ENCODE measurements around the gene ALKAL2. TPM values are rescaled to one million over a fixed set of nuclear protein-coding genes. Genes with fewer than 3 reads are reported as not detected.
A peak's percentile ranks its signal among the peaks of the same experiment; 100 is the strongest.
"Not testable (repeated sequence)": the region's sequence is repeated elsewhere in the genome, so short reads cannot be mapped to it uniquely, and the experiment has no call there.

ALKAL2 gene, protein sequence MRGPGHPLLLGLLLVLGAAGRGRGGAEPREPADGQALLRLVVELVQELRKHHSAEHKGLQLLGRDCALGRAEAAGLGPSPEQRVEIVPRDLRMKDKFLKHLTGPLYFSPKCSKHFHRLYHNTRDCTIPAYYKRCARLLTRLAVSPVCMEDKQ
- total RNA-seq: under 1 TPM; 0.44 to 0.53 TPM
- polyA plus RNA-seq (2013, experiment 1 of 2): 4.5 TPM
- 5.1 TPM for polyA plus RNA-seq (2013, experiment 2 of 2)
- long read RNA-seq, experiment 1, partial matches to known transcripts: 0 of 1 reads
- long read RNA-seq, experiment 1, other reads (novel, unspliced or antisense): 0 of 1 reads
- long read RNA-seq, experiment 2, partial matches to known transcripts: 1 of 2 reads
- long read RNA-seq, experiment 2, other reads (novel, unspliced or antisense): 1 of 2 reads
- long read RNA-seq, experiment 3: 0 reads
- long read RNA-seq, experiment 4: 0 reads

GRCh38 chr2:287911-288757 lies at the start of gene ALKAL2:
Gene ALKAL2 (minus strand): TSS chr2:288091. CDS start chr2:287835, 256 bp downstream.
- TF ChIP-seq CTCF (conservative IDR thresholded peaks at IDR 0.05): no peak
- Histone ChIP-seq H3K4me1 (ENCODE audit: control insufficient read depth, insufficient read depth, low read length) (peaks cover 16% of the 10 kb centered on the region), H3K9ac (ENCODE audit: extremely low read depth, low read length, poor library complexity, severe bottlenecking) (peak within 1 kb of the TSS; percentile 11), H3K27me3 (ENCODE audit: control insufficient read depth, insufficient read depth, low read length, poor library complexity, severe bottlenecking) (peaks cover 63% of the 10 kb centered on the region), H3K9me3 (ENCODE audit: control insufficient read depth, low read length) (no peaks in the 10 kb centered on the region), H3K36me3 (ENCODE audit: control insufficient read depth, insufficient read depth, low read length) (no peaks in the 10 kb centered on the region), H3K4me3 (ENCODE audit: low read length) (peak within 1 kb of the TSS; percentile 55), H3K27ac (ENCODE audit: low read depth, low read length) (no peak within 1 kb of the TSS)
- Mint-ChIP-seq H3K27me3 (ENCODE audit: insufficient read depth) (peaks cover 61% of the 10 kb centered on the region), H3K4me1 (peaks cover 41% of the 10 kb centered on the region), H3K36me3 (ENCODE audit: low read depth) (no peaks in the 10 kb centered on the region), H3K4me3 (peak within 1 kb of the TSS; percentile 49), H3K9me3 (no peaks in the 10 kb centered on the region), H3K27ac (no peak within 1 kb of the TSS)
- WGBS, 2 experiments (ENCODE audit: insufficient coverage in 1 of 2, insufficient read length in 1 of 2): 1% methylated on average over 58 to 127 of the region's 128 CpGs
- peak; percentile 77 for DNase-seq

- not testable (repeated sequence) for H3K4me1 ChIP-seq (ENCODE audit: control insufficient read depth, insufficient read depth, low read length); H3K4me1 Mint-ChIP-seq; H3K36me3 Mint-ChIP-seq (ENCODE audit: low read depth)
These were observed 49.1 kb upstream of the ALKAL2 start for GRCh38 chr2:336949-337348.

GRCh38 chr2:336360-336759 lies 48.5 kb upstream of the ALKAL2 start:
- Histone ChIP-seq H3K4me3 (ENCODE audit: low read length) (no peak overlapping the region), H3K9me3 (ENCODE audit: control insufficient read depth, low read length) (peaks cover 15% of the 10 kb centered on the region), H3K9ac (ENCODE audit: extremely low read depth, low read length, poor library complexity, severe bottlenecking) (no peak overlapping the region), H3K27ac (ENCODE audit: low read depth, low read length) (no peak overlapping the region), H3K36me3 (ENCODE audit: control insufficient read depth, insufficient read depth, low read length) (no peaks in the 10 kb centered on the region), H3K27me3 (ENCODE audit: control insufficient read depth, insufficient read depth, low read length, poor library complexity, severe bottlenecking) (no peaks in the 10 kb centered on the region), H3K4me1 (ENCODE audit: control insufficient read depth, insufficient read depth, low read length) (no peaks in the 10 kb centered on the region)
- WGBS, 2 experiments (ENCODE audit: insufficient coverage in 1 of 2, insufficient read length in 1 of 2): 91 to 97% methylated on average over 3 to 4 of the region's 4 CpGs
- DNase-seq: no peak
- Mint-ChIP-seq H3K9me3 (peaks cover 44% of the 10 kb centered on the region), H3K27ac (no peak overlapping the region), H3K27me3 (ENCODE audit: insufficient read depth) (peaks cover 2% of the 10 kb centered on the region), H3K4me3 (no peak overlapping the region), H3K36me3 (ENCODE audit: low read depth) (no peaks in the 10 kb centered on the region), H3K4me1 (no peaks in the 10 kb centered on the region)
- no peak for TF ChIP-seq CTCF (conservative IDR thresholded peaks at IDR 0.05)

More at GRCh38 chr2:336949-337348, 49.1 kb upstream of the ALKAL2 start:
- H3K9me3 Mint-ChIP-seq: peaks cover 44% of the 10 kb centered on the region
- H3K27me3 ChIP-seq (ENCODE audit: control insufficient read depth, insufficient read depth, low read length, poor library complexity, severe bottlenecking); H3K4me3 ChIP-seq (ENCODE audit: low read length); H3K27ac ChIP-seq (ENCODE audit: low read depth, low read length); H3K27ac Mint-ChIP-seq; H3K36me3 ChIP-seq (ENCODE audit: control insufficient read depth, insufficient read depth, low read length); H3K27me3 Mint-ChIP-seq (ENCODE audit: insufficient read depth); H3K9ac ChIP-seq (ENCODE audit: extremely low read depth, low read length, poor library complexity, severe bottlenecking); H3K4me3 Mint-ChIP-seq; DNase-seq: not testable (repeated sequence)
- 88 to 100% methylated on average over 1 to 2 of the region's 2 CpGs for WGBS, 2 experiments (ENCODE audit: insufficient coverage in 1 of 2, insufficient read length in 1 of 2)
- peaks cover 15% of the 10 kb centered on the region for H3K9me3 ChIP-seq (ENCODE audit: control insufficient read depth, low read length)

Measured in endodermal cell (in vitro differentiated cells).